ENCODE results near the gene CLCN6. TPM values are rescaled to one million over a fixed set of nuclear protein-coding genes. Genes with fewer than 3 reads are reported as not detected.

Gene CLCN6
- total and polyA plus RNA-seq, 2 experiments from 2014 or later, result 14.1 to 23.6 TPM

DNA sequence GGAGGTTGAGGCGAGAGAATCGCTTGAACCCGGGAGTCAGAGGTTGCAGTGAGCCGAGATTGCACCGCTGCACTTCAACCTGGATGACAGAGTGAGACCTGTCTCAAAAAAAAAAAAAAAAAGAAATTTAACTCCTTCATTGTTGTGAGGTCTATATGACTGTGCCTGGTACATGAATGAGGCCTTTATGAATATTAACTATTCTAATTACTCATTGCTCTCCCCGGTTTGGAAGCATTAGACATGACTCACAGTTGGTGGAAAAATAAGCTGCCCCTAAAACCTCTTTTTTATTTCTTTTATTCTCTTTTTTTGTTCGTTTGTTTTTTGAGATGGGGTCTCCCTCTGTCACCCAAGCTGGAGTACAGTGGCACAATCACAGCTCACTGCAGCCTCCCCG lies 49.4 kb downstream of the CLCN6 start:
- H3K27ac ChIP-seq, result no peak overlapping the region
- no peak overlapping the region for H3K4me2 ChIP-seq
- H3K4me1 ChIP-seq (ENCODE audit: insufficient read depth), result no peaks in the 10 kb centered on the region
- WGBS (ENCODE audit: low lambda C conversion rate, missing lambda C conversion rate), result 86% methylated on average over 8 of the region's 8 CpGs
- peaks cover 31% of the 10 kb centered on the region for H3K27me3 ChIP-seq
- H3K79me2 ChIP-seq, result no peaks in the 10 kb centered on the region
- H4K20me1 ChIP-seq (ENCODE audit: insufficient read depth, poor library complexity, severe bottlenecking), result no peaks in the 10 kb centered on the region
- H3K9me2 ChIP-seq (replicated peaks; ENCODE audit: insufficient read depth), result no peaks in the 10 kb centered on the region
- TF ChIP-seq EZH2phosphoT487 (IDR thresholded peaks at IDR 0.05; ENCODE audit: low read depth, severe bottlenecking, unreplicated experiment) (no peak), EZH2 (IDR thresholded peaks at IDR 0.05; ENCODE audit: borderline replicate concordance) (no peak)
- TF ChIP-seq, protein P1, sequence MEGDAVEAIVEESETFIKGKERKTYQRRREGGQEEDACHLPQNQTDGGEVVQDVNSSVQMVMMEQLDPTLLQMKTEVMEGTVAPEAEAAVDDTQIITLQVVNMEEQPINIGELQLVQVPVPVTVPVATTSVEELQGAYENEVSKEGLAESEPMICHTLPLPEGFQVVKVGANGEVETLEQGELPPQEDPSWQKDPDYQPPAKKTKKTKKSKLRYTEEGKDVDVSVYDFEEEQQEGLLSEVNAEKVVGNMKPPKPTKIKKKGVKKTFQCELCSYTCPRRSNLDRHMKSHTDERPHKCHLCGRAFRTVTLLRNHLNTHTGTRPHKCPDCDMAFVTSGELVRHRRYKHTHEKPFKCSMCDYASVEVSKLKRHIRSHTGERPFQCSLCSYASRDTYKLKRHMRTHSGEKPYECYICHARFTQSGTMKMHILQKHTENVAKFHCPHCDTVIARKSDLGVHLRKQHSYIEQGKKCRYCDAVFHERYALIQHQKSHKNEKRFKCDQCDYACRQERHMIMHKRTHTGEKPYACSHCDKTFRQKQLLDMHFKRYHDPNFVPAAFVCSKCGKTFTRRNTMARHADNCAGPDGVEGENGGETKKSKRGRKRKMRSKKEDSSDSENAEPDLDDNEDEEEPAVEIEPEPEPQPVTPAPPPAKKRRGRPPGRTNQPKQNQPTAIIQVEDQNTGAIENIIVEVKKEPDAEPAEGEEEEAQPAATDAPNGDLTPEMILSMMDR (IDR thresholded peaks at IDR 0.05; ENCODE audit: poor library complexity), result no peak
- no peak for DNase-seq (ENCODE audit: low spot score)
- no peaks in the 10 kb centered on the region for H3K9me3 ChIP-seq (ENCODE audit: low read depth)
- H3K36me3 ChIP-seq (replicated peaks; ENCODE audit: insufficient read depth, low read depth), result no peaks in the 10 kb centered on the region
- no peak overlapping the region for H3K4me3 ChIP-seq
- H2AFZ ChIP-seq, result no peak overlapping the region

DNA sequence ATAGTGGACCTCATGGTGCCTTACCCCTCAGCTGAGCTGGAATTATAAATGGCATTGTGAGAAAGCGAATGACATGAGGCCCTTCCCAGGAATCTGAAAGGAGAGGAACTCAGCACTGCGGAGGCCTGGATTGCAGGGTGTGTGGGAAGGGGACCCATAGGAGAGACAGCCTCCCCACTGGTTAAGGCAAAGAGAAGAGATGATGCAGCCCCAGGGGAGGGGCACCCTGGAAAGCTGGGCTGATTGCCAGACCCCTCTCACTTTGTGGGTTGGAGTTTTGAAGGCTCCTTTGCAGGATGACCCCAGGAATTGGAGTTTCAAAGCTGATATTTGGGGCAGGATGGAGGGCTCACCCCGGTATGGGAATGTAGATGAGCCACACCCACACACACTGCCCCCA lies 50.7 kb downstream of the CLCN6 start:
- H3K4me3 ChIP-seq, result no peak overlapping the region
- H3K27me3 ChIP-seq, result peaks cover 34% of the 10 kb centered on the region
- no peak for DNase-seq (ENCODE audit: low spot score)
- whole genome bisulfite sequencing (ENCODE audit: low lambda C conversion rate, missing lambda C conversion rate), result 73% methylated on average over 3 of the region's 3 CpGs
- no peak overlapping the region for H2AFZ ChIP-seq
- H4K20me1 ChIP-seq (ENCODE audit: insufficient read depth, poor library complexity, severe bottlenecking), result no peaks in the 10 kb centered on the region
- TF ChIP-seq, protein P1 (IDR thresholded peaks at IDR 0.05; ENCODE audit: poor library complexity), result no peak
- TF ChIP-seq EZH2 (IDR thresholded peaks at IDR 0.05; ENCODE audit: borderline replicate concordance) (no peak), EZH2phosphoT487 (IDR thresholded peaks at IDR 0.05; ENCODE audit: low read depth, severe bottlenecking, unreplicated experiment) (no peak)
- H3K4me2 ChIP-seq, result no peak overlapping the region
- no peaks in the 10 kb centered on the region for H3K9me2 ChIP-seq (replicated peaks; ENCODE audit: insufficient read depth)
- H3K9me3 ChIP-seq (ENCODE audit: low read depth), result no peaks in the 10 kb centered on the region
- no peaks in the 10 kb centered on the region for H3K36me3 ChIP-seq (replicated peaks; ENCODE audit: insufficient read depth, low read depth)
- H3K79me2 ChIP-seq, result no peaks in the 10 kb centered on the region
- no peaks in the 10 kb centered on the region for H3K4me1 ChIP-seq (ENCODE audit: insufficient read depth)
- H3K27ac ChIP-seq, result no peak overlapping the region

DNA sequence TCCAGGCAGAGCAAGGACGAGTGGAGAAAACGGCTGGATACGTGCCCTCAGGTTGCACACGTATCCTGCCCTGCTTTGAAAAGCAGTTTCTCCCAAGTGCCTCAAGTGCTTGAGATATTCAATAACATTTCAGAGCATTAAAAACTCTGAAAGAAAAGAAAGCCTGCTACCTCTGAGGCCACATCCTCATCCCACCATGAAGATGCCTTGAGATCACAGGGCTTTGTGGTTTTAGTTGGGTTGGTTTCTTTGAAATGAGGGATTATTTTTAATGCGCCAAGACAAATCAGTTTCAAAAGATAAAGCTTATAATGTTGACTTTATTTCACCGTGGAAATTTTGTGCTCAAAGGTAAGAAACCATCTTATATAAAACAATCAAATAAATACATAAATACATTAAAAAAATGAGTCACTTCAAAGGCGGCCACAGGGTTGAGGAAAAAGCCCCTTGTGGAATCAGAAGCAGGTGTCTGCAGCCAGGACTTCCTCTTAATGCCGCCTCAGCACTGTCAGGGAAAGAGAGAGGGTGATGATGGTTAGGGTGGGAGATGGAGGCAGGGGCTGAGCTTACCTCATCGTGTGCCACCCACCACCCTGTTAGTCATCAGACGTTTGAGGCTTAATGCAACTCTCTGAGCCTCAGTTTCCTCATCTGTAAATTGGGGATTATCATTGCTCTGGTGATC lies 51.3 kb downstream of the CLCN6 start:
- H3K27ac ChIP-seq, result no peak overlapping the region
- H2AFZ ChIP-seq, result no peak overlapping the region
- H3K9me2 ChIP-seq (replicated peaks; ENCODE audit: insufficient read depth), result no peaks in the 10 kb centered on the region
- no peaks in the 10 kb centered on the region for H3K36me3 ChIP-seq (replicated peaks; ENCODE audit: insufficient read depth, low read depth)
- DNase-seq (ENCODE audit: low spot score), result no peak
- no peaks in the 10 kb centered on the region for H3K4me1 ChIP-seq (ENCODE audit: insufficient read depth)
- no peaks in the 10 kb centered on the region for H4K20me1 ChIP-seq (ENCODE audit: insufficient read depth, poor library complexity, severe bottlenecking)
- TF ChIP-seq, protein P1 (IDR thresholded peaks at IDR 0.05; ENCODE audit: poor library complexity), result no peak
- H3K79me2 ChIP-seq, result no peaks in the 10 kb centered on the region
- peaks cover 34% of the 10 kb centered on the region for H3K27me3 ChIP-seq
- 55% methylated on average over 10 of the region's 10 CpGs for WGBS (ENCODE audit: low lambda C conversion rate, missing lambda C conversion rate)
- no peaks in the 10 kb centered on the region for H3K9me3 ChIP-seq (ENCODE audit: low read depth)
- H3K4me3 ChIP-seq, result no peak overlapping the region
- H3K4me2 ChIP-seq, result no peak overlapping the region
